Body of pancreas (tissue), 4 donors: ENCODE results near the gene RECQL5.

ENCODE experiments used
- POLR2A ChIP-seq, 3 donors: fragments of 450-650 bp; IDR thresholded peaks; one replicate each; pipeline ENCODE4 v1.6.1; 2016; ENCODE audit warnings: antibody characterized with exemption in 3 of 3, mild to moderate bottlenecking in 2 of 3
- TF ChIP-seq, protein P1 (sequence below), 7 experiments: fragments of 450-650 bp in 4 of 7; fragments of 200-600 bp in 3 of 7; sonication (generic) in 3 of 7; IDR thresholded peaks; one replicate each; pipeline ENCODE4 v1.5.1; 2016 to 2019; ENCODE audit warnings: antibody characterized with exemption in 7 of 7

DNA sequence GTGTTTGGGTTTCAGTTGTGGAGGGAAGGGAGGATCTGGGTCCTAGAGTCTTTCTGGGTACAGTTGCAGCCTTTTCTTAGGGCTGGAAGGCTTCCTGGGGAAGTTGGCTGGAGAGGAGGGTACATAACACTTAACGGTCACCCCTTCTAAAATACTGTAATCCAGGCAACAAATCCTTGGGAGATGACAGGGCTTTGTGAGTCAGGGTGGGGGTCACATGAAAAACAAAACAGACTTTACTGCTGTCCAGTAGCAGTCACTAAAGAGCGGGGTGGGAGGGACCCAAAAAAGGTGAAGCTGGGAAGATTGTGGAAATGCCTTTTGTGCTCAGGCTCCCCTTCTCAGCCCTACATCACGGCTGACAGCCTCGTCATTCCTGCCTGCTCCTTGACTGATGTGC, 6.5 kb upstream of the RECQL5 start:
- TF ChIP-seq, protein P1, sequence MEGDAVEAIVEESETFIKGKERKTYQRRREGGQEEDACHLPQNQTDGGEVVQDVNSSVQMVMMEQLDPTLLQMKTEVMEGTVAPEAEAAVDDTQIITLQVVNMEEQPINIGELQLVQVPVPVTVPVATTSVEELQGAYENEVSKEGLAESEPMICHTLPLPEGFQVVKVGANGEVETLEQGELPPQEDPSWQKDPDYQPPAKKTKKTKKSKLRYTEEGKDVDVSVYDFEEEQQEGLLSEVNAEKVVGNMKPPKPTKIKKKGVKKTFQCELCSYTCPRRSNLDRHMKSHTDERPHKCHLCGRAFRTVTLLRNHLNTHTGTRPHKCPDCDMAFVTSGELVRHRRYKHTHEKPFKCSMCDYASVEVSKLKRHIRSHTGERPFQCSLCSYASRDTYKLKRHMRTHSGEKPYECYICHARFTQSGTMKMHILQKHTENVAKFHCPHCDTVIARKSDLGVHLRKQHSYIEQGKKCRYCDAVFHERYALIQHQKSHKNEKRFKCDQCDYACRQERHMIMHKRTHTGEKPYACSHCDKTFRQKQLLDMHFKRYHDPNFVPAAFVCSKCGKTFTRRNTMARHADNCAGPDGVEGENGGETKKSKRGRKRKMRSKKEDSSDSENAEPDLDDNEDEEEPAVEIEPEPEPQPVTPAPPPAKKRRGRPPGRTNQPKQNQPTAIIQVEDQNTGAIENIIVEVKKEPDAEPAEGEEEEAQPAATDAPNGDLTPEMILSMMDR (IDR thresholded peaks at IDR 0.05), result no peak
- no peak for TF ChIP-seq POLR2A (IDR thresholded peaks at IDR 0.05)
